Measurements from ENCODE around the gene COL23A1.
"Not testable (repeated sequence)": the region's sequence is repeated elsewhere in the genome, so short reads cannot be mapped to it uniquely, and the experiment has no call there.

COL23A1 gene

DNA sequence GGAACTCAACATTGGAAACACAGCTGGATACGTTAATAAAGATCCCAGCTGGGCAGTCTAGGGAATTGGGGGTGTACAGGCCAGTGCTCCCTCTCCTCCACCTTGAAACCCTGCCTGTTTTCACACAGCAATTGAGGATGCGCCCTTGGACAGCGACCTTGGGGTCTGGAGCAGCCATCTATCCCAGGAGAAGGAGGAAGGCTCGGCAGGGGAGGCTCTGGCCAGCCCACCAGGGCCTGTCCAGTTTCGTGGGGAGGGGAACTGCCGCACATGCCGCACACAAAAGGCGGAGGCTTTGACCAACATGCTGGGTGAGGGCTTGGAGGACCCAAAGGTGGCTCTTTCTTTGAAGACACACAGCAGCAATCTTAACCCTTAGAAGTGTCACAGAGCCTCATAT, 1.4 kb downstream of the COL23A1 start:
- DNase-seq (ENCODE audit: low read depth) = no peak

DNA sequence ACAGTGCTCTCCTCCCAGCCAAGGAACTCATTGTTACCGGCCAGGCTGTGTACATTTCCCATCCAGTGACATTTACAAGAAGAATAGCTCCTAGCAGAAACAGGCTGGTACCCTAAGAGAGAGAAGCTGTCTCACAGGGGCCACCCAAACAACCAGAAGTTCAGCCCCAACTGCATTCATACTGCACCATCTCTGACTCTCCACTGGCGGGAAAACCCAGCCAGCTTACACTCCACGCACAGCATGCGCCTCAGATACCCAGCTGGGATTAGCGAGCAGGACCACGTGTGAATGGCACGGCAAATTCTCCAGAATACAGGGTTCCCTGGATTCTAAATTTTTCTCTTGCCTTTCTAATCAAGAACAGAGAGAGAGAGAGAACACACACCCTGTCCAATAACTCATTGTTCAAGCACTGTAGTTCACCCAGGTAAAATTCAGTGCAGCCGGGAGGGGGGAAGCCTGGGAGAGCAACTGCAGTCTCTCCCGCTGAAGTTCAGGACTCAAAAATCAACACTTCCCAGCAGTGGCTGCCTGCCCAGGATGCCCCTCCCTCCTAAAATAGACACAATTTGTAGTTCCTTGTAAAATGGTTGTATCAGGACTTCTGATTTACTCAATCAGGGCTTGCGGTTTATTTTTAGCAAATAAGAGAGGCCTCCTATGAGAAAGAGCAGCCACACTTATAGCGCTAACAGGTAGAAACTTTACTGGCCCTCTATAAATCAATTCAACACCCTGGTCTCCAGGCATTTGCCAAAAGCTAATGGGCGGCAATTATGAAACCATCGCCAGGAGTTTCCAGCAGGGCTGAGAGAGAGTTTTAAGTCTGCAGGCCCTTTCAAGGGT, 2.2 kb downstream of the COL23A1 start:
- no peak for DNase-seq (ENCODE audit: low read depth)

DNA sequence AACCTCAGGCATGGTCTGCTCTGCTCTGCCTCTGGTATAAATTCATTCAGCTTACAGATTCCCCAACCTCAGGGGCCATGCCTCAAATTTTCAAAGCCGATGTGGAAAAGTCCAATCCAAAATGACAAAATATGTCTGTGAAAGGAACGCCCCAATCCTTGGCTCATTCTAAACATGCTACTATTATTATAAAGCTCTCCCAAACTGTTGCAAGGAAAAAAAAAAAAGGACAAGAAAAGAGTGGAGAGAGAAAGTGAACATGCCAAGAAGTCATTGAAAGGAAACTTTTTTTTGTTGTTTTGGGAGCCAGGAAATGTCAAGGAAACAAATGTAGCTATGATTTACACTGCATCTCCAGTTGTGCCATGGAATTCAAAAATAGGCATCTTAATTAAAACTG, 3.8 kb downstream of the COL23A1 start:
- DNase-seq (ENCODE audit: low read depth) = no peak

- not testable (repeated sequence) for DNase-seq (ENCODE audit: low read depth)
Observed at GRCh38 chr5:178585421-178585820, 4.8 kb downstream of the COL23A1 start.

GRCh38 chr5:178583279-178583678, 6.9 kb downstream of the COL23A1 start:
- DNase-seq (ENCODE audit: low read depth) = no peak

GRCh38 chr5:178582291-178582690, 7.9 kb downstream of the COL23A1 start:
- DNase-seq (ENCODE audit: low read depth) = no peak

DNA sequence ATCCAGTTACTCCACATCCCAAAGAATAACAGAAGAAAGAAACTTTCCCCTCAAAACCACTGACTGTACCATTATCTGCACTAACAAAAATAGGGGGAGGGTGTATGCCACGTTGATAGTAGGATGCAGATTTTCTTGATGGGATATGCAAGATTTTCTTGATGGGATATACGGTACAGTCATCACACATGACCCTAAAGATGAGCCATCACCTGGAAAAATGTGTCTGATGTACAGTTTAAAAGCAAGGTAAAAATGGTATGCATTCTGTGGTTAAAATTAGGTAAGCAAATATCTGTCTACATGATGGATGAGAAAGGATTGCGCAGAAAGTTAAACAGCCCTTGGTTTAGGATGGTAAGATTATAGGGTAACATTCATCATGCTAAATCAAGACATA, 8.6 kb downstream of the COL23A1 start:
- no peak for DNase-seq (ENCODE audit: low read depth)

DNA sequence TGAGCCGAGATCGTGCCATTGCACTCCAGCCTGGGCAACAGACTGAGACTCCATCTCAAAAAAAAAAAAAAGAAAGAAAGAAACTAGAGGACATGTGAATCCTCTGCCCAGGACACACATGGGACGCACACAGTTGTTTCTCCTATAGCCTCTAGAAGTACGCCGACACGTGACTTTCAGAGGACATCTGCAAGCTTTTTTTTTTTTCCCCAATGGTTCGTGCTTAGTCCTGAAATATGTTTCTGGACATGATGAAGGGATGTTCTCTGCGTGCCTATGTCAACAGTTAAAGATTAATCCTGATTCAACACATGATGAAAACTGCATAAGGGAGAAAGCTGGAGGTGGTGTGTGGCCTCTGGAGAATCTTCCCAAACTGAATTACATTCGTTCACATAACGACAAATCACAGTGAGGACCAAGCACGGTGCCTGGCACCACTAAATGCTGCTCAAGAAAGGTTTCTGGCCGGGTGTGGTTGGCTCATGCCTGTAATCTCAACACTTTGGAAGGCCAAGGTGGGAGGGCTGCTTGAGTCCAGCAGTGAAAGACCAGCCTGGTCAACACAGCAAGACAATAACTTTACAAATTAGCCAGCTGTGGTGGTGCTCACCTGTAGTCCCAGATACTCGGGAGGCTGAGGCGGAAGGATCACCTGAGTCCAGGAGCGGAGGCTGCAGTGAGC, 9.8 kb downstream of the COL23A1 start:
- no peak for DNase-seq (ENCODE audit: low read depth)

- DNase-seq (ENCODE audit: low read depth) = no peak
Observed at GRCh38 chr5:178577944-178578343, 12.2 kb downstream of the COL23A1 start.

- DNase-seq (ENCODE audit: low read depth) = no peak
Observed at GRCh38 chr5:178577376-178577839, 12.8 kb downstream of the COL23A1 start.

DNA sequence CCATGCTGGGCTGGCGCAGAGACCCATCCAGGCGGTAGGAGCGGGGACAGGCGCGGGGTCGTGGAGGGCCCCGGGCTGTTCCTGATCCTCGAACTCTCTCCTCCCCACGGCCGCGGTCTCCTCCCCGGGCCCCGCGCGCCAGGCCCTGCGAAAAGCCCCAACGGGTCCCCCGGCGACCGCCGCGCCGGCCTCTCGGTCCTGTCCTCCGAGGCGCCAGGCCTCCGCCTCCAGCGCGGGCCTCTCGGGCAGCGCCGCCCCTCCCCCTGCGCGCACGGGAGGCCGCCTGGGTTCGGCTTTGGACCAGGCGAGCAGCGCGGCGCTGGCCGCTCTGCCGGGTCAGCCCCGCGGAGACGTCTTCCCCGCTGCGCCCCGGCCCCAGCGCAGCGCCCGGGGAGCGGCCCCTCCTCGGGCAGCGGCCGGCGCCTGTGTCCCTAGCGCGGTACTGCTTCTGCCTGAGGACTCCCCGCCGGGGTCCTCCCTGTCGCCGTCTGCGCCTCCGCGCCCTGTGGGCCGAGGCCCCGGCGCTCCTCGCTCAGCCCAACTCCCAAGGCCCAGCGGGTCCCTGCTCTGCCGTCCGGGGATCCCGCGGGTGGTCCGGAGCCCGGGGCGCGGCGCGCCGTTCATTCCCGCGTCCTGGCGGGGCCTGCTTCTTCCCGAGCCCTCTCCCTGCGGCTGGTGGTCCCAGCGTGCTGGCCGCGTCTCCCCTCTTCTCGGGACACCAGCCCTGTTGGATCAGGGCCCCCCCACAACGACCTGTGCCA, 13.4 kb downstream of the COL23A1 start:
- DNase-seq (ENCODE audit: low read depth) = no peak

DNA sequence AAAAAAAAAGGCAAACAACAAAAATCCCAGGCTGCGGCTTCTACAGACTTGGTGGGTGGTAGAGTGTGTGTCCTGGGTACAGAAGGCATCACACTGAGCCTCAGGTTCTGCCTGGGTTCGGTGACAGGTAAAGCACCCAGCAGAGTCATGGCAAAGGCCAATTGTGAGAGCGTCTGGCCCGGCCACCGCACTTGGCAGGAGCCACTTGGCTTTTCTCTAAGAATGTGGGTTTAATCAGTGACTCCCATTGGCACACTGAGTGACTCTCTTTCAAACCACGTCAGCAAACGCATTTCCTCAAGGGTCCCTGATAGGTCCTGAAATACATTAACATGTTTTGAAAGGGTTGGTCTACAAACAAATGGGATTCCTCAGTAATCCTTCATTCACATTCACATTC, 17.0 kb downstream of the COL23A1 start:
- no peak for DNase-seq (ENCODE audit: low read depth)

DNA sequence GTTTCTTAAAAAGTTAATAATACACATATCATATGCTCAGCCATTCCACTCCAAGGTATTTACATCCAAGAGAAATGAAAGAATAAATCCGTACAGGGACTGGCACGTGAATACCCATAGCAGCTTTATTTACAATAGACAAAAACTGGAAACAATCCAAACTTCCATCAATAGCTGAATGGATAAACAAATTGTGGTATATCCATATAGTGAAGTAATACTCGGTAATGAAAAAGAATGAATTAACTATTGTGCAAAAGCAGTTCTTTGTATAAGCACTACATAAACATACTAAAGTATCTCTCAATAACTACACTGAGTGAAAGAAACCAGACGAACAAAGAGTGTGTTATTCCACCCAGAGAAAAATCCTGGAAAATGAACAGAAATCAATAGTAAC, 17.6 kb downstream of the COL23A1 start:
- DNase-seq (ENCODE audit: low read depth) = no peak

DNA sequence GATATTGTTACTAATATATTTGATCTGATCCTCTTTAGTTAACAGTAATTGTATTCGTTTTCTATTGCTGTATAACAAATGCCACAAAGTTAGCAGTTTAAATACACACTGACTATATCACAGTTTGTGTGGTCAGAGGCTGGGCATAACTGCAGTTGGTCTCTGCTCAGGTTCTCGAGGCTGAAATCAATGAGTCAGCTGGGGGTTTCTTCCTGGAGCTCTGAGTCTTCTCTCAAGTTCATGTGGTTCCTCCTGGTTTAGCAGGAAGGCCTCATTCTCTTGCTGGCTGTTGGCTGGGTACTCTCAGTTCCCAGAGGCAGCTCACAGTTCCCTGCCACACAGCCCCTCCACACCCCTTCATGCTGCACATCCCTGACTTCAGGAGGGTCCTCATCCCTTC, 20.7 kb downstream of the COL23A1 start:
- DNase-seq (ENCODE audit: low read depth) = no peak

- no peak for DNase-seq (ENCODE audit: low read depth)
Observed at GRCh38 chr5:178564811-178565550, 25.2 kb downstream of the COL23A1 start.

DNA sequence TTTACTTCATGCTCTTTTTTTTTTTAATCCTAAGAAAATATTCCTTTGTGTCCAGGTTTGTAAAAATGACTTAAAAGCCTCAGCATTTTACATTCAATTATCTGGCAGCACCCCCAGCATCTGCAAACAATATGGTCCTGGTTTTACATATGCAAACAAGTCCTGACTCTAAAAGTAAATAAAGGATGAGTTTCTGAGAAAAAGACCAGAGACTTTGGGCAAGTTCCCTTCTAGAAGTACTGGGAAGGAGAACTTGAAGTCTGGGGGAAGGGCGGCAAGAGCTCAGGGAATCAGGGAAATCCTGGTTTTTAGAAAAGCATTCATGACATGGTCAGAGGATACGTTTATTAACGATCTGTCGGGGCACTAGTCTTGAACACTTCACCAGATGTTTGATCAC, 25.8 kb downstream of the COL23A1 start:
- no peak for DNase-seq (ENCODE audit: low read depth)

GRCh38 chr5:178563621-178564020, 26.6 kb downstream of the COL23A1 start:
- no peak for DNase-seq (ENCODE audit: low read depth)

GRCh38 chr5:178561746-178562264, 28.4 kb downstream of the COL23A1 start:
- no peak for DNase-seq (ENCODE audit: low read depth)

DNA sequence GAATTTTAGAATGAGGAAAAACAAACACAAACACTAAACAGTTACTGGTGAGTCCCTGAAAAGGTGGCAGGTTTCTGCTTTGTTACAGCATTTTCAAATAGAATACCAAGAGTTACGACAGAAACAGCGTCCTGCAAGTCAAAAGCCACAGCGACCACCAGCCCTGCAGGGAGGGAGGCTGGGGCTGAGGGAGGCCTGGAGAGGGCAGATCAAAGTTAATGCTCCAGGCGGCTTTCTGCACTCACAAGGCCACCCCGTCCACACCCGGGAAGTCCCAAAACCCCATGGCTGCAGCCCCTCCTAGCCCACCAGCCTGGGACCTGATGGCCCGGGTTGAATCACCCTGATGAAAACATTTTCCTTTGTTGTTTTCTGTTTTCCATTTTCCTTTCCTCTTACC, 29.3 kb downstream of the COL23A1 start:
- no peak for DNase-seq (ENCODE audit: low read depth)

- DNase-seq (ENCODE audit: low read depth) = no peak
Observed at GRCh38 chr5:178557416-178557815, 32.8 kb downstream of the COL23A1 start.

DNA sequence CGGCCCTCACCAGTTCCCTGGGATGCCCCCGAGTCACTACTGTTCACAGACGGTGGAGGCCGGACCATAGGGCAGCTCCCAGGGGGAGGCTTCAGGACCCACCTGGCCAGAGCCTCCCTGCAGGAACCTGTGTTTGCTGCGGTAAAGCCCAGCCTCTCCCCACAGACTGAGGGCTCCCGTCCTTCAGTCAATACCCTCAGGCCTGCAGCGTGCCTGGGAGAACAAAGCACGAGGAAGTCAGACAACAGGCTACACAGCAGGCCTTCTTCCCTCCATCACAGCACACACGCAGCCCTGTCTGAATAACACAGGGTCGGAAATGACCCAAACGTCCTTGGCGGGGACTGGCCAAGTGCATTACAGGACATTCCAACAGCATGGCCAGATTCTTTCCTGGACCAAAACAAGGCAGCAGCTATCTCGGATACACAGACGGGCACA, 34.4 kb downstream of the COL23A1 start:
- no peak for DNase-seq (ENCODE audit: low read depth)

DNA sequence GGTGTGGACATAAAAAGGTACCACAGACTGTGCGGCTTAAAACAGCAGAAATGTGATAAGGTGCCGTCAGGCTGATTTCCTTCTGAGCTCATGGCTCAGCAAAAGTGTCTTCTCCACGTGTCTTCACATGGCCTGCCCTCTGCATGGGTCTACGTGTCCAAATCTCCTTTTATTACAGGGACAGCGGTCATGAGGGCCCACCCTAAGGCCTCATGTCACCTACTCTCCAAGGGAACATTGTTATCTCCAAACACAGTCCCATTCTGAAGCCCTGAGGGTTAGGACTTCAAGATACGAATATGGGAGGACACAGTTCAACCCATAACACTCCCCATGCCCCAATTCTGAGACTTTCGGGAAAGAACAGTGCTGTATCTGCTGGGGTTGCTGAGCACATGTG, 35.2 kb downstream of the COL23A1 start:
- DNase-seq (ENCODE audit: low read depth) = no peak
